Neural progenitor cell (in vitro differentiated cells): ENCODE measurements around the gene VAPA. TPM values are rescaled to one million over a fixed set of nuclear protein-coding genes. Genes with fewer than 3 reads are reported as not detected.
A peak's percentile ranks its signal among the peaks of the same experiment; 100 is the strongest.

Source experiments
- DNase-seq: peaks from one replicate; pipeline ENCODE4 v3.0.0-alpha.2; 2016; ENCODE audit warnings: low spot score
- H2AFZ ChIP-seq: fragments of 200-600 bp; sonication (generic); replicated peaks from 2 replicates; pipeline ENCODE4 v1.6.1; 2016; ENCODE audit warnings: antibody characterized with exemption
- H3F3A ChIP-seq: fragments of 200-600 bp; sonication (generic); 2 replicates; pipeline ENCODE4 v1.6.1; 2016; ENCODE audit warnings: antibody characterized with exemption, low read depth
- H3K27ac ChIP-seq: fragments of 200-600 bp; sonication (generic); 2 replicates; pipeline ENCODE4 v1.5.1; 2016; ENCODE audit warnings: mild to moderate bottlenecking
- H3K27me3 ChIP-seq: fragments of 200-600 bp; sonication (generic); 2 replicates; pipeline ENCODE4 v1.6.1; 2016; ENCODE audit warnings: mild to moderate bottlenecking, moderate library complexity
- H3K36me3 ChIP-seq: fragments of 200-600 bp; sonication (generic); 2 replicates; pipeline ENCODE4 v1.5.1; 2016
- H3K4me1 ChIP-seq: fragments of 200-600 bp; sonication (generic); 2 replicates; pipeline ENCODE4 v1.6.1; 2016; ENCODE audit warnings: mixed run types
- H3K4me2 ChIP-seq: fragments of 200-600 bp; sonication (generic); 2 replicates; pipeline ENCODE4 v1.6.1; 2016
- H3K4me3 ChIP-seq: fragments of 200-600 bp; sonication (generic); 2 replicates; pipeline ENCODE4 v1.5.1; 2016
- H3K79me2 ChIP-seq: fragments of 200-600 bp; sonication (generic); 2 replicates; pipeline ENCODE4 v1.6.1; 2016; ENCODE audit warnings: low read depth
- H3K9ac ChIP-seq: fragments of 200-600 bp; sonication (generic); 2 replicates; pipeline ENCODE4 v1.6.1; 2016
- H3K9me3 ChIP-seq: fragments of 200-600 bp; sonication (generic); 2 replicates; pipeline ENCODE4 v1.5.1; 2016; ENCODE audit warnings: low read depth
- H4K20me1 ChIP-seq: fragments of 200-600 bp; sonication (generic); 2 replicates; pipeline ENCODE4 v1.6.1; 2016; ENCODE audit warnings: low read depth
- H3K27ac Mint-ChIP-seq: 3 replicates; pipeline ENCODE4 v1.8.0; 2021; ENCODE audit warnings: mixed read lengths
- H3K27me3 Mint-ChIP-seq: 2 replicates; pipeline ENCODE4 v1.8.0; 2022; ENCODE audit warnings: low read depth, mild to moderate bottlenecking, inconsistent platforms, moderate library complexity, mixed read lengths; ENCODE audit not compliant: insufficient read depth
- H3K36me3 Mint-ChIP-seq: 3 replicates; pipeline ENCODE4 v1.8.0; 2021; ENCODE audit warnings: mixed read lengths
- H3K4me1 Mint-ChIP-seq: 3 replicates; pipeline ENCODE4 v1.8.0; 2021; ENCODE audit warnings: mixed read lengths
- H3K4me3 Mint-ChIP-seq: 3 replicates; pipeline ENCODE4 v1.8.0; 2021; ENCODE audit warnings: mild to moderate bottlenecking, moderate library complexity, mixed read lengths
- H3K9me3 Mint-ChIP-seq: 3 replicates; pipeline ENCODE4 v1.8.0; 2020; ENCODE audit warnings: mixed read lengths
- EZH2 ChIP-seq: fragments of 200-600 bp; sonication (generic); IDR thresholded peaks from 2 replicates; pipeline ENCODE4 v1.6.1; 2017; ENCODE audit warnings: antibody characterized with exemption, mild to moderate bottlenecking, moderate library complexity
- EZH2phosphoT487 ChIP-seq: fragments of 200-600 bp; sonication (generic); IDR thresholded peaks from 2 replicates; pipeline ENCODE4 v1.6.1; 2017; ENCODE audit warnings: antibody characterized with exemption
- total RNA-seq: library from RNA; depleted of rRNA; stranded (reverse); fragments of >200 nt; gene quantifications from 2 replicates; pipeline ENCODE4 v1.2.3, GENCODE V29; 2015; ENCODE audit warnings: low replicate concordance
- TF ChIP-seq, protein P1 (sequence below): fragments of 200-600 bp; sonication (generic); IDR thresholded peaks from 2 replicates; pipeline ENCODE4 v1.5.1; 2017; ENCODE audit warnings: antibody characterized with exemption, mild to moderate bottlenecking

VAPA gene
- total RNA-seq, 1 donor from 2014 or later = 285 TPM

DNA sequence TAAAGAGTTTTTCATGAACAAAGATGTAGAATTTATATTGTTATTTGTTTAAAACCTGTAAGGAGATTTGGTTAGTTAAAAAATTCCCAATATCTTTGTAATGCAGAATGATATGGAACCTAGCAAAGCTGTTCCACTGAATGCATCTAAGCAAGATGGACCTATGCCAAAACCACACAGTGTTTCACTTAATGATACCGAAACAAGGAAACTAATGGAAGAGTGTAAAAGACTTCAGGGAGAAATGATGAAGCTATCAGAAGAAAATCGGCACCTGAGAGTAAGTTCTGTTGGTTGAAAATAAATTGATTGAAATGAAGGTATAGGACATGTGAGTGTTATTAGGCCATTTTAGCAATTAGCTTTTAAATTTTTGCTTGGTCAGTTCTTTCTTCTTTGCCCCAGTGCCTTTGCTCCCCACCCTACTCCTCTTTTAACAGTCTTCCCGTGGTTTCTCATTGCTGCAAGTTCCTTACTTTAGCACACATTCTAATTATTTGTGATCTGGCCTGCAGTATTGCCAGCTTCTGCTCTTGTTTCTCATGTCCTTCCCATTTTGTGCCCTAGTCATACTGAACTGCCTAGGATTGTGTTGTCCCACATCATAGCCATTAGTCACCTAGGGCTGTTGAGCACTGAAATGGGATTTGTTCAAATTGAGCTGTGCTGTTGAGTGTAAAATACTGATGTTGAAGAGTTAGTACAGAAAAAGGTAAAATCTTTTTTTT is 36.6 kb downstream of the VAPA start:
- H3K27me3 ChIP-seq = no peaks in the 10 kb centered on the region
- TF ChIP-seq, protein P1, sequence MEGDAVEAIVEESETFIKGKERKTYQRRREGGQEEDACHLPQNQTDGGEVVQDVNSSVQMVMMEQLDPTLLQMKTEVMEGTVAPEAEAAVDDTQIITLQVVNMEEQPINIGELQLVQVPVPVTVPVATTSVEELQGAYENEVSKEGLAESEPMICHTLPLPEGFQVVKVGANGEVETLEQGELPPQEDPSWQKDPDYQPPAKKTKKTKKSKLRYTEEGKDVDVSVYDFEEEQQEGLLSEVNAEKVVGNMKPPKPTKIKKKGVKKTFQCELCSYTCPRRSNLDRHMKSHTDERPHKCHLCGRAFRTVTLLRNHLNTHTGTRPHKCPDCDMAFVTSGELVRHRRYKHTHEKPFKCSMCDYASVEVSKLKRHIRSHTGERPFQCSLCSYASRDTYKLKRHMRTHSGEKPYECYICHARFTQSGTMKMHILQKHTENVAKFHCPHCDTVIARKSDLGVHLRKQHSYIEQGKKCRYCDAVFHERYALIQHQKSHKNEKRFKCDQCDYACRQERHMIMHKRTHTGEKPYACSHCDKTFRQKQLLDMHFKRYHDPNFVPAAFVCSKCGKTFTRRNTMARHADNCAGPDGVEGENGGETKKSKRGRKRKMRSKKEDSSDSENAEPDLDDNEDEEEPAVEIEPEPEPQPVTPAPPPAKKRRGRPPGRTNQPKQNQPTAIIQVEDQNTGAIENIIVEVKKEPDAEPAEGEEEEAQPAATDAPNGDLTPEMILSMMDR = no peak
- no peak for TF ChIP-seq EZH2
- TF ChIP-seq EZH2phosphoT487 = no peak
- no peaks in the 10 kb centered on the region for H3K9me3 ChIP-seq
- Mint-ChIP-seq H3K4me3 (no peak overlapping the region), H3K9me3 (no peaks in the 10 kb centered on the region), H3K27ac (no peak overlapping the region), H3K4me1 (peaks cover 6% of the 10 kb centered on the region), H3K36me3 (peaks cover 32% of the 10 kb centered on the region), H3K27me3 (no peaks in the 10 kb centered on the region)
- H2AFZ ChIP-seq = no peak overlapping the region
- no peak overlapping the region for H3K27ac ChIP-seq
- H3K4me2 ChIP-seq = no peak overlapping the region
- peaks cover 20% of the 10 kb centered on the region for H4K20me1 ChIP-seq
- H3F3A ChIP-seq = peaks cover 3% of the 10 kb centered on the region
- DNase-seq = no peak
- H3K4me1 ChIP-seq = no peaks in the 10 kb centered on the region
- H3K36me3 ChIP-seq = peaks cover 4% of the 10 kb centered on the region
- peaks cover 13% of the 10 kb centered on the region for H3K79me2 ChIP-seq
- no peak overlapping the region for H3K9ac ChIP-seq
- H3K4me3 ChIP-seq = no peak overlapping the region

DNA sequence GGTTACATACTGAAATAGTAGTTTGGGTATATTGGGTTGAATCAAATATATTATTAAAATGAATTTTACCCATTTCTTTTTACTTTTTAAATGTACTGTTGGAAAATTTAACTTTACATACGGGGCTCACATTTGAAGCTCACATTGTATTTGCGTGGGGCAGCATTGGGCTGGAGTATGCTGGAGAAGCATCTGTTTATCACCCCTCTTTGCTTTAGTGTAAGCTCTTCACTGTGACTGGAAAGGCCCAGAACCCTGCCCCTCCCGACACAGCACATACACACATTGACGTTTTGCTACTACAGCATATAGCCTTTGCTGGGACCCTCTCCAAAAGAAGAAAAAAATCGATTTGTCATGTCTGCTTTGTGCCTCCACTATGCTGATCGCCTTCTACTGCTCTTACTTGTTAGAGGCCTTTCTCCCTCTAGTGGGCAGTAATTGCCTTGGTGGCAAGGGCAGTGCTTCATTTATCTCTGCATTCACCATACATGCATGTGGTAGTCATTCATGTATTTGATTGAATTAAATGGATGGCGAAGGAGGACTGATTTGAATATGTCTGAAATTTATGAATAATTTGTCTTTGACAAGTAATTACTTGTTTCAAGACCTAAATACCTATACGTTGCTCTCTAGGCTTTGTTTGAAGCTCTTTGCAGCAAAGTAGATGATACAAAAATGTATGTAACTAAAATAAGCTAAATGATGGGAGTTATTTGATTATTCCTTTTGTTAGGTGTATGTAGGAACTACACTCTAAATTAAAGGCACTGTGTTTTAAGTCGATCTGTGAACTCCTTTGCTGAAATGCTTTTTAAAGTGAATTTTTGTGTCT is 37.4 kb downstream of the VAPA start:
- H3K36me3 Mint-ChIP-seq = peaks cover 31% of the 10 kb centered on the region

GRCh38 chr18:9952633-9953416 is 39.0 kb downstream of the VAPA start:
- no peaks in the 10 kb centered on the region for H3K27me3 Mint-ChIP-seq

More for the DNA sequence above, 37.4 kb downstream of the VAPA start:
- TF ChIP-seq EZH2phosphoT487 = no peak
- TF ChIP-seq, protein P1 = peak; percentile 74
- no peak for TF ChIP-seq EZH2
- H3K27ac ChIP-seq = no peak overlapping the region
- peaks cover 20% of the 10 kb centered on the region for H4K20me1 ChIP-seq
- peaks cover 4% of the 10 kb centered on the region for H3K36me3 ChIP-seq
- Mint-ChIP-seq H3K27ac (no peak overlapping the region), H3K27me3 (no peaks in the 10 kb centered on the region), H3K4me1 (peaks cover 6% of the 10 kb centered on the region), H3K4me3 (no peak overlapping the region), H3K9me3 (no peaks in the 10 kb centered on the region)
- H3F3A ChIP-seq = peaks cover 3% of the 10 kb centered on the region
- no peaks in the 10 kb centered on the region for H3K4me1 ChIP-seq
- H3K9ac ChIP-seq = no peak overlapping the region
- no peaks in the 10 kb centered on the region for H3K27me3 ChIP-seq
- no peak overlapping the region for H3K4me2 ChIP-seq
- no peak overlapping the region for H3K4me3 ChIP-seq
- no peaks in the 10 kb centered on the region for H3K9me3 ChIP-seq
- DNase-seq = peak; percentile 73
- peaks cover 13% of the 10 kb centered on the region for H3K79me2 ChIP-seq
- no peak overlapping the region for H2AFZ ChIP-seq

More at GRCh38 chr18:9952633-9953416, 39.0 kb downstream of the VAPA start:
- H3K27ac Mint-ChIP-seq = no peak overlapping the region
- peaks cover 3% of the 10 kb centered on the region for H3F3A ChIP-seq
- H3K79me2 ChIP-seq = peaks cover 13% of the 10 kb centered on the region
- no peaks in the 10 kb centered on the region for H3K27me3 ChIP-seq
- peaks cover 26% of the 10 kb centered on the region for H3K36me3 Mint-ChIP-seq
- no peaks in the 10 kb centered on the region for H3K4me1 ChIP-seq
- DNase-seq = no peak
- no peak overlapping the region for H3K4me3 Mint-ChIP-seq
- no peaks in the 10 kb centered on the region for H3K9me3 ChIP-seq
- H3K4me1 Mint-ChIP-seq = peaks cover 6% of the 10 kb centered on the region
- H3K4me3 ChIP-seq = no peak overlapping the region
- no peak overlapping the region for H3K4me2 ChIP-seq
- H3K27ac ChIP-seq = no peak overlapping the region
- H4K20me1 ChIP-seq = peaks cover 20% of the 10 kb centered on the region
- H2AFZ ChIP-seq = no peak overlapping the region
- TF ChIP-seq, protein P1 = no peak
- no peak for TF ChIP-seq EZH2
- TF ChIP-seq EZH2phosphoT487 = no peak
- H3K9ac ChIP-seq = no peak overlapping the region
- no peaks in the 10 kb centered on the region for H3K9me3 Mint-ChIP-seq
- no peaks in the 10 kb centered on the region for H3K36me3 ChIP-seq
